ENCODE data around the gene EHD2.

EHD2 gene

DNA sequence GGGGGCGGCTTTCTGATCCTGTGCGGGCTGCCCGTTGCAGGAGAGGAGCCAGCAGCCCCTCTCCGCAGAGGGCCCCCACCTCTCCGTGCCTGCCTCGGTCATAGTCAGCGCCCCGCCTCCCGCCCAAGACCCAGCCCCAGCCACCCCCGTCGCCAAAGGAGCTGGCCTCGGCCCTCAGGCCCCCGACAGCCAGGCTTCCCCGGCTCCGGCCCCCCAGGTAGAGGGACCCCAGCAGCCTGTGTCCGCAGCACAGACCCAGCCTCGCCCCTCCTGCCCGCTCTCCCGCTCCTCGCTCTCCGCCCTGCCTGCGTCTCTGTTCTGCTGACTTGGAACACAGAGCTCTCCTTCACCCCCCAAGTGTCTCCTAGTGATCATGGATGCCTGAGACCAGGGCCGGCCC is 31.3 kb upstream of the EHD2 start:
- no peak for DNase-seq (ENCODE audit: low read depth in 1 of 2, low spot score in 1 of 2)
- TF ChIP-seq, protein P1, sequence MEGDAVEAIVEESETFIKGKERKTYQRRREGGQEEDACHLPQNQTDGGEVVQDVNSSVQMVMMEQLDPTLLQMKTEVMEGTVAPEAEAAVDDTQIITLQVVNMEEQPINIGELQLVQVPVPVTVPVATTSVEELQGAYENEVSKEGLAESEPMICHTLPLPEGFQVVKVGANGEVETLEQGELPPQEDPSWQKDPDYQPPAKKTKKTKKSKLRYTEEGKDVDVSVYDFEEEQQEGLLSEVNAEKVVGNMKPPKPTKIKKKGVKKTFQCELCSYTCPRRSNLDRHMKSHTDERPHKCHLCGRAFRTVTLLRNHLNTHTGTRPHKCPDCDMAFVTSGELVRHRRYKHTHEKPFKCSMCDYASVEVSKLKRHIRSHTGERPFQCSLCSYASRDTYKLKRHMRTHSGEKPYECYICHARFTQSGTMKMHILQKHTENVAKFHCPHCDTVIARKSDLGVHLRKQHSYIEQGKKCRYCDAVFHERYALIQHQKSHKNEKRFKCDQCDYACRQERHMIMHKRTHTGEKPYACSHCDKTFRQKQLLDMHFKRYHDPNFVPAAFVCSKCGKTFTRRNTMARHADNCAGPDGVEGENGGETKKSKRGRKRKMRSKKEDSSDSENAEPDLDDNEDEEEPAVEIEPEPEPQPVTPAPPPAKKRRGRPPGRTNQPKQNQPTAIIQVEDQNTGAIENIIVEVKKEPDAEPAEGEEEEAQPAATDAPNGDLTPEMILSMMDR (IDR thresholded peaks at IDR 0.05; ENCODE audit: insufficient read depth, low read length), result no peak
- no peak for TF ChIP-seq GABPA (IDR thresholded peaks at IDR 0.05; ENCODE audit: low read depth)
- no peak for TF ChIP-seq SPI1 (IDR thresholded peaks at IDR 0.05; ENCODE audit: borderline replicate concordance, low read depth)
- no peak for TF ChIP-seq REST (IDR thresholded peaks at IDR 0.05; ENCODE audit: insufficient replicate concordance, low read depth)
- TF ChIP-seq POLR2AphosphoS5 (IDR thresholded peaks at IDR 0.05; ENCODE audit: low read depth), result no peak
- Histone ChIP-seq H3K4me3 (replicated peaks; ENCODE audit: insufficient read depth, low read length) (no peak overlapping the region), H3K27ac (replicated peaks) (no peak overlapping the region), H3K27me3 (ENCODE audit: insufficient read depth, poor library complexity, severe bottlenecking) (no peaks in the 10 kb centered on the region)

- Histone ChIP-seq H3K27ac (replicated peaks) (no peak overlapping the region), H3K4me3 (replicated peaks; ENCODE audit: insufficient read depth, low read length) (no peak overlapping the region), H3K27me3 (ENCODE audit: insufficient read depth, poor library complexity, severe bottlenecking) (no peaks in the 10 kb centered on the region)
- no peak for DNase-seq (ENCODE audit: low read depth in 1 of 2, low spot score in 1 of 2)
- TF ChIP-seq GABPA (IDR thresholded peaks at IDR 0.05; ENCODE audit: low read depth), result no peak
- no peak for TF ChIP-seq SPI1 (IDR thresholded peaks at IDR 0.05; ENCODE audit: borderline replicate concordance, low read depth)
- TF ChIP-seq POLR2AphosphoS5 (IDR thresholded peaks at IDR 0.05; ENCODE audit: low read depth), result no peak
- TF ChIP-seq REST (IDR thresholded peaks at IDR 0.05; ENCODE audit: insufficient replicate concordance, low read depth), result no peak
- TF ChIP-seq, protein P1 (IDR thresholded peaks at IDR 0.05; ENCODE audit: insufficient read depth, low read length), result no peak
Measured at GRCh38 chr19:47682939-47683338, 30.3 kb upstream of the EHD2 start.

DNA sequence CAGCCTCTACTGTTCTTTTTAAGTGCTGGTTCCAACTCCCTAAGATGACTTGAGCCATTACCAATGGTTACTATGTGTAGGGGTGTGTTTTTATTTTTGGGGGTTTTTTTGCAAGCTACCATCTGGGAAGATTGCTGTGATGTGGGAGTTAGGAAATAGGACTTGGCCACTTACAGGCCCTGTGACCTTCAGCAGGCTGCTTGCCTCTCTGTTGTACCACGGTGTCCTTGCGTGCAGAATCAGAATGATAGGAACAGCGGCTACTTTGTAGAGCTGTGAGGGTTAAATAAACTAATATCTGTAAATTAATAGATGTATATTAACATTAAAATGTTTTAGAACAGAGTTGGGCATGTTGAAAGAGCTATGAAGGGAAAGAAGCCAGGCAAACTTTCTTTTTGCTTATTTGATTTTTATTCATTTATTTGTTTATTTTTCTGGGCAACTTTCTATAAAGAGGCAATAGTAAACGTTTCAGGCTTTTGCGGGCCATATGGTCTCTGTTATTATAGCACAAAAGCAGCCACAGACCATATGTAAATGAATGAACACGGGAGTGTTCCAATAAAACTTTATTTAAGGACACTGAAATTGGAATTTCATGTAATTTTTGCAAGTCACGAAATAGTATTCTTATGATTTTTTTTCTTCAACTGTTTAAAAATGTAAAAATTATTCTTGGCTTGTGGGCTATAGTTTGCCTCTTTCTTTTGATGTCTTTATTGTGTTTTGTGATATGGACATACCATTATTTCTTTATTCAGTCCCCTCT is 26.4 kb upstream of the EHD2 start:
- TF ChIP-seq GABPA (IDR thresholded peaks at IDR 0.05; ENCODE audit: low read depth) (no peak), SPI1 (IDR thresholded peaks at IDR 0.05; ENCODE audit: borderline replicate concordance, low read depth) (no peak), POLR2AphosphoS5 (IDR thresholded peaks at IDR 0.05; ENCODE audit: low read depth) (no peak)
- TF ChIP-seq, protein P1 (IDR thresholded peaks at IDR 0.05; ENCODE audit: insufficient read depth, low read length), result no peak
- Histone ChIP-seq H3K27ac (replicated peaks) (no peak overlapping the region), H3K27me3 (ENCODE audit: insufficient read depth, poor library complexity, severe bottlenecking) (no peaks in the 10 kb centered on the region), H3K4me3 (replicated peaks; ENCODE audit: insufficient read depth, low read length) (no peak overlapping the region)
- DNase-seq (ENCODE audit: low read depth in 1 of 2, low spot score in 1 of 2), result no peak

All from HL-60 (cell line).